Dermis blood vessel endothelial cell (primary cell): ENCODE results near the gene HOXB6. TPM values are rescaled to one million over a fixed set of nuclear protein-coding genes. Genes with fewer than 3 reads are reported as not detected.

Source experiments
- DNase-seq: peaks from one replicate; pipeline ENCODE4 v3.0.0; 2010
- total RNA-seq: library from RNA; depleted of rRNA; stranded (reverse); fragments of >200 nt; gene quantifications from 2 replicates; pipeline ENCODE4 v1.2.3, GENCODE V29; 2014

The HOXB6 gene
- total RNA-seq = 7.5 and 11.9 TPM in 2 replicates

DNA sequence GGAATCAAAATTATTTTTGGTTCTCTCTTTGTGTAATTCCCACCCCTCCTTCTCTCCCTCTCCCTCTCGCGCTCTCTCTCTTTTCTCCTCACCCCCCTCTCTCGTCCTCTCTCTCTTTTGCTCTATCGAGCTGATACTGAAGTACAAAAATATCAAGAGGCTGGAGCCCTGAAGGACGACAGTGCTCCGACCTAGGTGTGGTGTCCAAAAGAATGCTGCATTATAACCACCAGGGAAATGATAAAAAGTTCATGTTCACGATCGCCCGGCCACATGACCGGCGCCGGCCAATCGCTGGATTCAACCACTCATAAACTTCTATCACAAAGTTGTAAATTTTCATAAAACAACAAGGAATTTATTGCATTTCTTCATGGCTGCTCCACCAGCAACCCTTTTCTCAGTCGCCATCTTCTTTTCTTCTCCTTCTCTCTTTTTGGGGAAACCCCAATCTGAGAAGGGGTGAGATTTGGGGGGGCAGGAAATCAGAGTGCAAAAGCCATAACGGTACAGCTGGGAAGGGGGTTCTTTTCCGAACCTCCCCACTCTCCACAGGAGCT is at the start of gene HOXB6:
Gene HOXB6, minus strand, starts transcription at position 217 of the 560 bp plus-strand sequence. CDS start 6,836 bp downstream, outside the sequence.
- DNase-seq = peak; percentile 82

DNA sequence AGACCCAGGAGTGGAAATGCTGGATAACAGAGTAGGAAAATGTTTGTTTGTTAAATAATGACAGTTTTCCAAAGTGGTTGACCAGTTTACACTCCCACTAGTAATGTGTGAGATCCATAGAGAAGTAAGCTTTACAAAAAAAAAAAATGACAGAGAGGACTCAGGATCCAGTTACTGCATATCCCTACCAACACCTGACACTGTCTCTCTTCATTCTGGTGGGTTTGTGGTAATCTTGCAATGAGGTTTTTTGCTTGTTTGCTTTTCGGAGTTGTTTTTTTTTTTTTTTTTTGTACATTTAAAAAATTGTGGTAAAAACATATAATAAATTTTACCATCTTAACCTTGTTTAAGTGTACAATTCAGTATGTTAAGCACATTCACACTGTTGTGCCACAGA is 45.0 kb upstream of the HOXB6 start:
- no peak for DNase-seq

DNA sequence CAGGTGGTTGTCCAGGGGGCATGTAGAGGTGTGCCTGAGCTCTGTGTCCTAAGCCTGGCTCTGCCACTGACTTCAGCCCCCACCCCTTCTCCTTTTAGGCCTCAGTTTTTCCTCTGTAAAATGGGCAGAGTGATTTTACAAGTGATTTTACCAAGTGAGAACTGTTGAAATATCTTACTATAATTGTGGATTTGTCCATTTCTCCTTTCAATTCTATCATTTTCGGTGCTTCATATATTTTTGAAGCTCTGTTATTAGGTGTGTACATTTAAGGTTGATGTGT is 43.1 kb upstream of the HOXB6 start:
- no peak for DNase-seq

DNA sequence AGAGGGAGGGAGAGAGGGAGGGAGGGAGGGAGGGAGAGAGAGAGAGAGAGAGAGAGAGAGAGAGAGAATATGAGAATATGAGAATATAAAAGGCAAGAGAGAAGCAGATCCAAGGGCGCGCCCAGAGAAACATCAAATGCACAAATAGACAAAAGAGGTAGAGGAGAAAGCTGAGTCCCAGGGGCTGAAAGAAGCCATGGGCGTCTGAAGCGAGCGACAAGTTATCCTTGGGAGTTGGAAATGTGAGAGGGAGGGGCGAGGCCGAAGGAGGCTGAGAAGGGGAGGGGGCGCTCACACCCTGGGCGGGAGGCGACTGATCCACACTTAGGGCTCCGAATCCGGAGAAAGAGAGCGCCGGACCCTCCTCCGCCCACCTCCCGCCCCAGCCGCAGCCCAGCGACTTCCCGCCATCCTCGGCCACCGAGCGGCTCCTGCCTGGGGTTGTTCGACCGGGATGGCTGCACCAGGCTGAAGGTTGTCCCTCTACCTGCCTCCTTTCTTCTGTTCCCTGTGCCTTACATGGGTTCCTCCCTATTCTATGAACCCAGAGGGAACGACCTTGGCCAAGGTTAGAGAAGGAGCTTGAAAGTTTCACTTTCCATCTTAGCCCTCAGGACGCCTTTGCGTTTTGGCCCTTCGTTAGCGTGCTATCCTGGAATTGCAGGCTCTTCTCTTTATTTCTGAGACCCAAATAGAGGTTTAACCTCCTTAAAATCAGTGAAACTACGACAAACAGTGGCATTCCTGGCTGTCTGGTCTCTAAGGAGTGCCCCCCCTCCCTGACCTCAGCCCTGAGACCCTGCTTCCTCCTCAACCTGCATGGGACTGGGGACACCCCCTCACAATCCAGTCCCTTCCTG is 42.5 kb upstream of the HOXB6 start:
- DNase-seq = no peak

DNA sequence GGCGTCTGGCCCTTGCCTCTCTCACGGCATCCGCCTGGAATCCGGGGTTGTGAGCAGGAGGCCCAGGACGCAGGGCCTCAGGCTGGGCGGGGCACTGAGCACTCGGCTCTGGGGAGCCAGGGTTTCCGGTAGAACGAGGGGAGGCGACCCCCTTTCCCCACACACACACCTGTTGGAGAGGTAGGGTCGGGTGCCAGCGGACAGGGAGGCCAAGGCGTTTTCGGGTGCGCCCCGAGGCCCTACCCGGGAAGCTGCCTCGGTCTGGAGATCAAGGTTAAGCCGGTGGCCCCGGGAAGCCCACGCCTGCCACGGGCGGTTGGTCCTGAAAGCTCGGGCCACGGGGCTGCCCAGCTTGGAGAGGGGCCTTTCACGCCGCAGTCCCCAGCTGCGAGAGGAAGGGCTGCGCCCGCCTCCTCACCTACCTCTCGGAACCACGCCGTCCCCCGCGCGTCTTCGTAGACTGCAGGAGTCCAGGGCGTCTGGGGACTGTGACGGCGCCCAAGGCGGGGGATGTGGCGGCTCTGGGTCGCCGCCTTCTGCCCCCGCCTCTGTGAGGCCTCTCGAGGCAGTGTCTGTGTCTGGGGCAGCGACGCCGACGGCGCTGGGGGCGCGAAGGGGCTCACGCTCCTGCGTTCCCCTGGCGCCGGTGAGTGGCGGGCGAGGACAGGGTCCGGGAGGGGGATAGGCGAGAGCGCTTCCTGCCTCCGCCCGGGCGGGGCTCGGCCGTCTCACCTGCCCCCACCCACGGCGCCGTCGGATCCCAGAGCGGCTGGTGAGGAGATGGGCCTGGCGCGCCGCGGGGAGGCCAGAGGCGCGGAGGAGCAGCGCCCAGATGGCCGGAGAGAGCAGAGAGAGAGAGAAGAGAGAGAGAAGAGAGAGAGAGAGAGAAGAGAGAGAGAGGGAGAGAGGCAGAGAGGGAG is 41.7 kb upstream of the HOXB6 start:
- no peak for DNase-seq

DNA sequence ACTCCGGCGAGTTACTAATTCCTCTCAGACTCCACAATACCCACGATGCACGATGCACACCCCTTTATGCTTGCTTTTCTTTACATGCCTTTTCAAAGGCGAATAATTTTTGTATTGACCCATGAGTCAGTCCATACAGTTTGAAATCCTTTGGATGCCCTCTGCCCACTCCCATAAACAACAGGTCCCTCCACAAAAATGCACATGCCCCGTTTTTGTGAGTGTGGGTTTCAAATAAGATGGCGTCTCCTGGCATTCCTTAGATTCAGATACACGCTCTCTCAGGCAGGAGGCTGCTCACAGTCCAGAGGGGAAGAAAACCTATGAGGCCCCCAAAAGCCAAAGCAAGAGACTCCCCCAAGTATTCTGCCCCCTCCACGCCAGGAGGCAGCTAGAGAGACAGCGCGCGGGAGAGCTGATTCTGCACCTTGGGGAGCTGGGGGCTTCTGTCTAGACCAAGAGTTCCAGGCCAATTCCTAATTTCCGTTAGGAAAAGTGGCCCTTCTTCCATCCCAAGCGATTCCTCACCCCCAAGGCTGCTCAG is 40.9 kb upstream of the HOXB6 start:
- no peak for DNase-seq

DNA sequence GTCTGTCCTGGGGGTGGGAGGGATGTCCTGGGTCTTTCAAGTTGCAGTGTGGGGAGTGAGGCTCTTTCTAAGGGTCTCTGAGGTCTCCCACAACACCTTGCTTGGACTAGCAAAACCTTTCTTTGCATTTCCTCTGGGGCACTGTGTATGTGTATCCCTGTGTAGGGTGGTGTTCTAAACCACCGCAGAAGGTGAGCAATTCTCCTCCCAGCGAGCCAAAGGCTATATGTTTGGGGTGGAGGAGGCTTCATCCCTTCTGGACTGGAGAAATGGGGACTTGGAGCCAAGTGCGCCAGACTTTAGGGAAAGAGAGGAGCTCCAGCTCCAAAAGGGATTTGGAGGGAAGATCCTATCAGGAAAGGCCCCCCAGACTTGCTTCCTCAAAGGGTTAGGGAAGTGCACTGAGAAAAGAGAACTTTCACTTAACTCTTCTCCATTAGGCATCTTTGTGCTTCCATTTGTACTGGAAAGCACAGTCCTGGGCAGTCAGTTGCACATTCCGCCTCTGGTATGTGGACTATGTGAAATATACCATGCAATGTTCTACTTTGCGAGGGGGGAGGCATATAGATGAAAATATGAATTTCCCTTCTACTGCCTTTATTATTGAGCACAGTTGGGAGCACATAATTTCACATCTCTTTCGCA is 40.2 kb upstream of the HOXB6 start:
- no peak for DNase-seq

DNA sequence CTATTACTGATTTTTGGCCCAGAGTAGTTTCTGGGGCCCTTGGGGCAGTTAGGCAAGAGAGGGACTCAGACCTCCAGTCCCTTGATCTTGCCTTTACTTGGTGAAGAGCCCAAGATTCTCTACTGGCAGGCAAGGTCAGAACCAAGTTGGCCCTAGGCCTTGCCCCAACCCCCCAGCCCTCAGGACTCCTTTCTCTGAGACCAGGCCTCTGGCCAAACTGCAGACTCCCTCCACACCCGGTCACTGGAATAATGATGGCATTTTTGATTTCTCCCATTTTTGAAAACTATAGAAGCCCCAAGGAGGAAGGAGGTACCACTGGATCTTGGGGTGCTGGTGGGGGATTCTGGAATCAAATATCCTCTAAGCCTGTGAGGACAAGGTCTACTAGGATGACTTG is 39.4 kb upstream of the HOXB6 start:
- no peak for DNase-seq

DNA sequence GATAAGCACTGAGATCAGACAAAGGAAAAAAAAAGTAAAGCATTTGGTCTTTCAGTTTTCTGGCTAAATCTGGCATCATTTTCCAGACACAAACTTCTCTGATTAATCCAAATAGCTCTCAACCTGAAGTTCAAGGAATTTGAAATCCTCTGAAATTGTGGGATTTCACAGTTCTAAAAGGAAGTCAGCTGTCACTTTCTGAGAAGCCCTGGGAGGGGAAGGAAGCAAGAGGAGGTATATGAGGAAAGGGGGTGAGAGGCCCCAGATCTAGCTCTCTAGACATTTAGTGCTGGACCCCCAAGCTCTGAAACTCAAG is 38.9 kb upstream of the HOXB6 start:
- no peak for DNase-seq

DNA sequence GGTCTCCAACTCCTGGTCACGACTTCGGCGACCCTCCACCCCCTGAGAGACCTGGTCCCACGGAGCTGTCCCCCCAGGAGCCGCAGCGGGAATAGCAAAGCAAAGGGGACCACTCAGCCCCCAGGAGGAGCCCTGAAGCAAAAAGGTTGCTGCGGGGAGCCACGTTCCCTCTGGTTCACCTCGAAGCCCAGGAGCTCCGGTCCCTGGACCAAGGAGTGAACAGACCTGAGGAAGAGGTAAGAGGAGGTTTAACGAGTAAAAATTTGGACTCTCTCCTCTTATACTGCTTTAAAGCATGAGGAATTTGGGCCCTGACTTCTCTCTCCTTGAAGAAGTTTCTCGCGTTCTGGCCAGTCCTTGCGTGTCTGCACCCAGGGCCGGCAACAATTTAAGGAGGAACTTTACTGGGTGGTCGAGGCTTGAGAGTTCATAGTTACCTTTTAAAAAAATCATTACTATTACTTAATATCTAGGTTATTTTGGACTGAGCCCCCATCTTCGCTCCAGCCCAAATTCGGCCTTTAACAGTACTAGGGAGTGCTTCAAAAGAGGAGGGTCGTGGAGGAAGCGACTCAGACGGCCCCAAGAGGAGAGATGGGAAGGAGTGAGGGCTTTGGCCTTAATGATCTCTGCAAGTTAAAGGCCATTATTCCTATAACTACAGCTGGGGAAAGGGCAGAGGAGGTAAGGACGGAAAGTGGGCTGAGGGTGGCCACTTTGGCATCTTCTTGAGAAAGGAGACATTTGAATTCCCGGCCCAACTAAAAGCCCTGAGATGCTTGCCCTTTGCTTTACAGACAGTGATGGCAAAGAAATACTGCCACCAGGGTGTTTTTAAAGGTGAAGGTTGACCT is 38.3 kb upstream of the HOXB6 start:
- no peak for DNase-seq

DNA sequence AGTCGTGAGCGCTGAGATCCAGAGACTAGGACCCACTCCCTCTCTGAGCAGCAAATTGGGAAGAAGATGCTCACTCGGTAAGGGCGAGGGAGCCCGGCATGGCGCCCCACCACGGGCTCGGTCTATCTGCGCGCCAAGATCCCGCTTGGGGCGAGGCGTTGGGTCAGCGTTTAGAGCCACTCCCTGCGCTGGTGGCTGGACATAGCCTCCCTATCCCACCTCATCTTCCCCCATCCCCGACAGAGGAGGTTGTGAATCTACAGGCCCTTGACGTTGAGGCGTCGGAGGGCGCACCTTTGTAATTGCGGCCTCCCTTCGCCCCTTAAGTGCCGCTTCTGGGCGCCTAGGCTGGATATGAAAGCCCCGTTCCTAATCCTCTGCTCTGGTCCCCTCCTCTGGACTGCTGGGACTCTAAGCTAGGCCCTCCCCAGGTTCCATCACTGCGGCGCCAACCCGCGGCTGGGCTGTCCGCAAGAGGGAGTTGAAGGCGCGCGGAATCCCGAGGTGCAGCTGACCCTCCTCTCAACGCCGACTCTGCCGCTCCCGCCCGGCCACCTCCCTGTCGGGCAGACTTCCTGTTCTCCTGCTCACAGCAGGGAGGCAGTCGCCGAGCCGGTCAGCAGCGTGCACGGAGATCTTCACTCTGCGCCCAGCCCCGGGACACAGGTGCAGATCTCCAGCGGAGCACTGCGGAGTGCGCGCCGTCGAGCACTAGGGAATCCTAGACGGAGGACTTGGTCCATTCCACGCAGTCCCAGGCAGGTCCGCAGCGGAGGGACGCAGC is 37.5 kb upstream of the HOXB6 start:
- no peak for DNase-seq

DNA sequence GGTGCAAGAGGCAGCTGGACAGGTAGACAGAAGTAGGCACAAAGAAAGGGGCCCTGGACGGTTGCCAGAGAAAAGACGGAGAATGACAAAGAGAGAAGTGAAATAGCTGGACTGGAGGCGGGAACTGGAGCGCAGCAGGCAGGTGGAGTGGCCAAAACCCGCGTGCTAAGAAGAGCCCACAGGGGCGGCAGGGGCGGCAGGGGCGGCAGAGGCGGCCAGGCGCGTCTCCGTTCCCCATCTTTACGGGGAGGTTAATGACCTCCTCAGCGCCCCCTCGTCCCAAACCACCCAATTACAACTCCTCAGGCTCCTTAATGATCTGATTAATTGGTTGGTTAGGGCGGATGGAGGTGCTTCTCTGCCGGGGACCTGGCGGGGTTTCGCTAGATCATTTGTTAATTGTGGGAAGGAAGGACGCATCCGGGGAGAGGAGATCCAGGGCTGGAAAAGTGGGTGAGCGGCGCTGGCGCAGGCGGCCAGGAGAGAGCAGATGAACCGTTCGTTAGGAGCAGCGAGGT is 36.8 kb upstream of the HOXB6 start:
- DNase-seq = no peak

DNA sequence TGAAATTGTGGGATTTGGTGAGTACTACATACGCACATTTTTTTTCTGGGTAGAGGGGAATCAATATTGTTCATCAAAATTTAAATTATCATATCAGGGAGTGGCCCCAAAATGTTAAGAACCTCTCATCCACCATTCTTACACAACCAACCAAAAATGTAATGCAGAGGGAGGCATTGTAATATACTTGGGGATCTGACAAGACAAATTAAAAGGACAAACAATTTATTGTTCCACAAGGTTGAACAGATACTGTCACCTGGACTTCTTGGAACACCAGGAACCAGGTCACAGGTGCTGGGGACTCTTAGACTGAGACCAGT is 36.0 kb upstream of the HOXB6 start:
- DNase-seq = no peak

DNA sequence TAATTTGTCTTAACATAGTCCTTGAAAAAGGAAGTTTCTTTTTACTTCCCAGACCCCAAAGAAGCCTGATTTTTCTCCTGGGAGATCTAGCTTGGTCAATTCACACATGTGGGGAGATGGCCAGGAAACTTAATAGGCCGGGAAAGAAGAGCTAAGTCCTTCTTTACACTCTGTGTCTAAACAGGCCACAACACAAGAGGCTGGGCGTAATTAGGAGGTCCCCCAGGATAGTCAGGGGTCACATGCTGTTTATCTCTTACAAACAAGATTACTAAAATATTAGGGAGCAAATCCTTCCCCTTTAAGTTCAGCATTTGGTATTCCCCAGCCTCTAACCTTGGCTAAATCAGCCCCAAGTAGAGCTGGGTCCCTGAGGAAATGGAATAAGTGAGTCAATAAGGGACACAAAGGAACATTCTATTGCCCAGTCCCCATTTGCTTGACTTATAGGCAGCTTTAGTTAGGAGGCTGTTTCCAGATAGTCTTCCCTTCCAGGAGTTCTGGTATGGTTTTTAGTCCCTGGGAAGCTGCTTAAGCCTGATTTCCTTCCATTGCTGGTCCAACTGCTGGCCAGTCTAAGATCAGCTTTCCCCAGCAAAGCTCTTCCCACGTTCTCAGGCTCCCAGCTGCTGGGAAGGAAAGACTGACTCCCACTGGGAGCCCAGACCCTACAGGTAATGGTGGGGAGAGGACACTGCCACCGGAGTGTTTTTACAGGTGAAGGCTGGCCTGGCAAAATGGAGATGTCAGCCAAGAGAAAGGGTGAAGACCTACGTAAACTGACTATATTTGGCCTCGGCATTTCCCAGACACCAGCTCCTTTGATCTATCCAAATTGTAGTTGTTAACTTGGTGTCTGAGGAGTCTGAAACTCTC is 35.4 kb upstream of the HOXB6 start:
- DNase-seq = no peak

DNA sequence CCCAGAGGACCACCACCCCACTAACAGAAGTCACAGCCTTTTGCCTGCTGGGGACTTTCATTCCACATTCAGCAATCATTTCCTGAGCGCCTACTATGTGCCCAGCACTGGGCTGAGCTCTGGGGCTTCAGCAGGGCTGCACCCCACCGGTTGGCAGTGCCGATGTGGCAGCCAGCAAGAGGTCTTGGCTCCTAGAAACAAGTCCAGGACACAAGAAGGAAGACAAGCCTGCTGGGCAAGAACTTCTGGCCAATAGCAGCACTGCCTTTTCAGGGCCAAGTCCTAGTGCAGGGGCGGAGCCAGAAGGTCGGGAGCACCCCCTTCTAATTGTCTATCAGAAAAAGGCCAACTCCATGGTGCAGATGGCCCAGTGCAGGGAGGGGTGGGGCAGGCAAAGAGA is 34.4 kb upstream of the HOXB6 start:
- no peak for DNase-seq

DNA sequence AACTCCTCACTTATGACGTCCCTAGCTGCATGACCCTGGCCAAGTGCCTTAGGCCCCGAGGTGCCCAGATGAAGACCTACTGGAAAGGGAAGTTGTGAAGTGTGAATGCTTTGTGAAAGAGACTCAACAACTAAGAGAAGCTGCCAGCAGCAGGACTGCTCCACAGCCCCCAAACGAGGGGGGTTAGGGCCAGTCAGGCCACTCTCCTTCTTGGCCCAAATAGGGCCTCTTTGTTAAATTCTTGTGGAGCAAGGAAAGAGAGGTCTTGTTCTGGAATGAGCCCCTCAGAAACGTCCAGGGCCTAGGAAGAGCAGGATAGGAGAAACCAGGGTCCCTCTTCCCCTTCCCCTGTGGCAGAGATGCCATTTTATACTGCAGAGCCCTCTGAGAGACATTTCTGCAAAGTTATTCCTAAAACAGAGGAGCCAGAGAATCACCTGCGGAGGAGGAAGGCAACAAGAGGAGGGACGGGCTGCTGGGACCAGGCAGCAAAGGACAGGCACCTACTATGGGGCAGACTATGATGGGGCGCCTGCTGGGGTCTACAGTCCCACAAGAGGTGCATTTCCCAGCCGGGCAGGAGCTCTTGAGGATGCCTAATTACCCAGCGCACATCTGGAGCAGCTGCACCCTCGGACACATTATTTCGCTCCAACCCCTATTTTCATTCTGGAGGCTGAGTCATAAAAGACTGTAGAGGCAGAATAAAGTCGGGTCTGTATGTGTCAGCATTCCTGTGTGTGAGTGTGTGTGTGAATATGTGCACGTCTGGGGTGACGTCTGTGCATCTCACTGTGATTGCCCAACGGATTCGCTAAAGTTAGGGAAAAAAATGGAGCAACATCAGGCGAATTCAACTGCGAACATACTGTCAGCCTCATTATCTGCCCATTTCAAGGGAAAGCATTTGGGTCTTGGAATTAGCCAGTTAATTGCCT is 32.8 kb upstream of the HOXB6 start:
- no peak for DNase-seq

DNA sequence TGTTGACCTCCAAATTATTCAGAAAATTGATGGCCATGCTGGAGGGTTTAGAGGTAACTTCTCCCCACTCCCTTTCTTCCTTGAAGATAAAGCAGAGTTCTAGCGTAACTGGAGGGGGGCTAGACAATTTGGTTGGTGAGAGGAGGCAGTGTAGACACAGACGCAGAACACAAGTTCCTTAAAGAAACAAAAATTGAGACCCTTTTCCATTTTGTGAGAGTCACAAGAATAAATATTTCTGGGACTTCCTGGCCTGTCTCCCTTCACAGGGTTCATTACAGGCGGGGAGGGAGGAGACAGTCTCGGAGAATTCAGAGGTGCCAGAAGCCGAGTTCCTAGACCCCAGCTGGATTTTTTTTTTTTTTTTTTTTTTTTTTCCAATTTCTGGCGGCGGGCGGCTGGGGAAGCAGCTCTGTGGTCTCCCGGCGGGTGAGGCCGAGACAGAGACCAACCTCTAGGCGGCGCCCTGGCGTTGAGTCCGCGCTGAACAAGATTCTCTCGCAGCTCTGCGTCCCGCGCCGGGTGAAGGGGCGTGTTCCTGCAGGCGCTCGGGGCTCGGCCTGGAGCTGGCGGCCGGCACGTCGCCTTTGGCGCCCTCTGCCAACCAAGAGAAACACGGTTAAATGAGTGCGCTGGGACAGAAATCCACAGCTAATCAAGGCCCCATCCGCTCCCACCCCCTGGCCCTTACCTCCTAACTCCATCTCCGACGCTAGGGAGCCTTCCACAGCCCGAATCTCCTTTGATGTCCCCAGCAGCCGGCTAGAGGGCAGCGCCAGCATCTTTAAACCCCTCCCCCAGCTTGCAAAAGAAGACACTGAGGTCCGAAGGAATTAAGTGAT is 31.6 kb upstream of the HOXB6 start:
- DNase-seq = peak; percentile 97
